Naive thymus-derived CD4-positive, alpha-beta T cell (primary cell): ENCODE data around the gene NEDD4. TPM values are rescaled to one million over a fixed set of nuclear protein-coding genes. Genes with fewer than 3 reads are reported as not detected.

ENCODE experiments used
- ATAC-seq: fragments of 150-1000 bp; cut with Tn5 transposase; 2 replicates; pipeline ENCODE4 v1.10.0; 2021; ENCODE audit warnings: mild to moderate bottlenecking, moderate library complexity
- CTCF ChIA-PET: fragments of 350-600 bp; sonication (Branson Sonifier 250); formaldehyde crosslinking; loops from one replicate; lab custom pipeline; 2021; ENCODE audit warnings: antibody characterized with exemption; lab: Charles Lee
- POLR2A ChIA-PET: fragments of 350-600 bp; sonication (Branson Sonifier 250); formaldehyde crosslinking; loops from one replicate; lab custom pipeline; 2021; ENCODE audit warnings: antibody characterized with exemption, inconsistent platforms; lab: Charles Lee
- DNase-seq, 9 donors: peaks; one replicate each; pipeline versions ENCODE4 v3.0.0 to v3.0.0-alpha.2; 2020 to 2022; ENCODE audit warnings: mixed read lengths in 1 of 9
- H3K27ac ChIP-seq: one replicate; pipeline ENCODE4 v1.7.0; 2013; ENCODE audit warnings: mild to moderate bottlenecking, low read depth, low read length, moderate library complexity
- H3K27me3 ChIP-seq, 2 donors: one replicate each; pipeline ENCODE4 v1.7.0; 2013; ENCODE audit warnings: low read length in 2 of 2, mild to moderate bottlenecking in 2 of 2, moderate library complexity in 2 of 2; ENCODE audit not compliant: control insufficient read depth in 2 of 2, insufficient read depth in 2 of 2
- H3K36me3 ChIP-seq, 3 experiments: 1 replicate in 2 of 3; 2 replicates in 1 of 3; pipeline ENCODE4 v1.7.0; 2013; ENCODE audit warnings: low read length in 3 of 3, mild to moderate bottlenecking in 3 of 3, moderate library complexity in 1 of 3; ENCODE audit not compliant: insufficient read depth in 3 of 3, control insufficient read depth in 2 of 3
- H3K4me1 ChIP-seq, 2 donors: one replicate each; pipeline ENCODE4 v1.7.0; 2013; ENCODE audit warnings: low read length in 2 of 2, mild to moderate bottlenecking in 2 of 2, moderate library complexity in 1 of 2; ENCODE audit not compliant: control insufficient read depth in 2 of 2, insufficient read depth in 2 of 2
- H3K4me3 ChIP-seq: 2 replicates; pipeline ENCODE4 v1.7.0; 2013; ENCODE audit warnings: mild to moderate bottlenecking, low read length
- H3K9me3 ChIP-seq, 3 experiments: 1 replicate in 2 of 3; 2 replicates in 1 of 3; pipeline ENCODE4 v1.7.0; 2013; ENCODE audit warnings: low read length in 3 of 3; ENCODE audit not compliant: control insufficient read depth in 2 of 3
- H3K27ac Mint-ChIP-seq, 9 donors: one replicate each; pipeline ENCODE4 v1.8.0; 2020 to 2022; ENCODE audit warnings: mixed read lengths in 9 of 9, mild to moderate bottlenecking in 8 of 9, moderate library complexity in 5 of 9, inconsistent platforms in 2 of 9
- H3K27me3 Mint-ChIP-seq, 5 donors: one replicate each; pipeline ENCODE4 v1.8.0; 2021 to 2022; ENCODE audit warnings: mixed read lengths in 5 of 5, mild to moderate bottlenecking in 1 of 5
- H3K36me3 Mint-ChIP-seq, 5 donors: one replicate each; pipeline ENCODE4 v1.8.0; 2020 to 2022; ENCODE audit warnings: mixed read lengths in 5 of 5, mild to moderate bottlenecking in 3 of 5, inconsistent platforms in 1 of 5
- H3K4me1 Mint-ChIP-seq, 7 donors: one replicate each; pipeline ENCODE4 v1.8.0; 2020 to 2022; ENCODE audit warnings: mixed read lengths in 7 of 7, mild to moderate bottlenecking in 3 of 7, inconsistent platforms in 1 of 7
- H3K4me3 Mint-ChIP-seq, 10 donors: one replicate each; pipeline ENCODE4 v1.8.0; 2020 to 2022; ENCODE audit warnings: mild to moderate bottlenecking in 10 of 10, mixed read lengths in 10 of 10, moderate library complexity in 6 of 10, inconsistent platforms in 2 of 10
- H3K9me3 Mint-ChIP-seq, 11 donors: one replicate each; pipeline ENCODE4 v1.8.0; 2020 to 2022; ENCODE audit warnings: mixed read lengths in 11 of 11, mild to moderate bottlenecking in 4 of 11, inconsistent platforms in 1 of 11, moderate library complexity in 1 of 11
- intact Hi-C, 2 donors: fragments of 100-400 bp; cut with micrococcal nuclease; formaldehyde crosslinking; loops; one replicate each; pipeline ENCODE4 v1.15.1; 2023
- polyA plus RNA-seq, 2 donors: library from polyadenylated mRNA; unstranded; fragments of 300-500 nt; fragmentation: Illumina TruSeq; gene quantifications; one replicate each; pipeline ENCODE4 v1.2.3, GENCODE V29; 2021
- total RNA-seq, 6 experiments: library from RNA in 5 of 6; stranded (reverse) in 5 of 6; gene quantifications; 1 replicate in 5 of 6; 2 replicates in 1 of 6; pipeline ENCODE4 v1.2.3 and lab custom pipeline; 2021 to 2026

NEDD4 gene
- total and polyA plus RNA-seq, 7 experiments from 2014 or later = 1.1 to 15.1 (median 4.3) TPM

- Histone ChIP-seq H3K27me3 (no peaks in the 10 kb centered on the region), H3K36me3 (no peaks in the 10 kb centered on the region), H3K27ac (no peak overlapping the region), H3K4me3 (no peak overlapping the region), H3K4me1 (no peaks in the 10 kb centered on the region), H3K9me3 (no peaks in the 10 kb centered on the region)
- POLR2A ChIA-PET = no interaction called here
- Mint-ChIP-seq H3K27ac (no peak overlapping the region), H3K4me3 (no peak overlapping the region), H3K9me3 (peaks cover 0 to 4% (median 0%) of the 10 kb centered on the region in 11 donors), H3K4me1 (no peaks in the 10 kb centered on the region), H3K36me3 (peaks cover 0 to 5% (median 0%) of the 10 kb centered on the region in 5 donors), H3K27me3 (peaks cover 18 to 51% (median 22%) of the 10 kb centered on the region in 5 donors)
- ATAC-seq (no peak), DNase-seq (no peak)
- intact Hi-C loops = no loop called here
- CTCF ChIA-PET = no interaction called here
These were observed 190.6 kb downstream of the NEDD4 start for GRCh38 chr15:55802600-55803376.

- no peaks in the 10 kb centered on the region for H3K9me3 ChIP-seq
- no peak overlapping the region for H3K4me3 ChIP-seq
- Mint-ChIP-seq H3K27ac (no peak overlapping the region), H3K9me3 (peaks cover 0 to 1% (median 0%) of the 10 kb centered on the region in 11 donors), H3K36me3 (peaks cover 0 to 3% (median 0%) of the 10 kb centered on the region in 5 donors), H3K4me3 (no peak overlapping the region), H3K4me1 (no peaks in the 10 kb centered on the region), H3K27me3 (peaks cover 8 to 60% (median 33%) of the 10 kb centered on the region in 5 donors)
- H3K36me3 ChIP-seq = no peaks in the 10 kb centered on the region
- CTCF ChIA-PET = interaction anchor here (0.6 kb wide), 1 partner anchor 129 kb away, joined by 4 read pairs; no protein-coding TSS in a partner anchor
- H3K27me3 ChIP-seq = no peaks in the 10 kb centered on the region
- ATAC-seq (no peak), DNase-seq (no peak)
- H3K4me1 ChIP-seq = no peaks in the 10 kb centered on the region
- intact Hi-C loops = no loop called here
- POLR2A ChIA-PET = no interaction called here
- no peak overlapping the region for H3K27ac ChIP-seq
These were observed 193.2 kb downstream of the NEDD4 start for GRCh38 chr15:55800216-55800615.

- Histone ChIP-seq H3K27me3 (no peaks in the 10 kb centered on the region), H3K9me3 (no peaks in the 10 kb centered on the region), H3K36me3 (no peaks in the 10 kb centered on the region), H3K4me1 (no peaks in the 10 kb centered on the region), H3K4me3 (no peak overlapping the region), H3K27ac (no peak overlapping the region)
- H3K36me3 Mint-ChIP-seq = no peaks in the 10 kb centered on the region
- no peak for ATAC-seq
- H3K9me3 Mint-ChIP-seq = peaks cover 0 to 5% (median 0%) of the 10 kb centered on the region in 11 donors
- H3K27me3 Mint-ChIP-seq = peaks cover 5 to 60% (median 32%) of the 10 kb centered on the region in 5 donors
- H3K4me3 Mint-ChIP-seq = no peak overlapping the region
- DNase-seq = no peak
- CTCF ChIA-PET = interaction anchor here (0.7 kb wide), 1 partner anchor 1623 kb away, joined by 3 read pairs; no protein-coding TSS in a partner anchor
- H3K27ac Mint-ChIP-seq = no peak overlapping the region
- POLR2A ChIA-PET = no interaction called here
- peaks cover 0 to 2% (median 0%) of the 10 kb centered on the region in 7 donors for H3K4me1 Mint-ChIP-seq
- intact Hi-C loops = no loop called here
These were observed 193.9 kb downstream of the NEDD4 start for GRCh38 chr15:55799291-55800212.

GRCh38 chr15:55796321-55796965 is 197.0 kb downstream of the NEDD4 start:
- CTCF ChIA-PET = interaction anchor here (1.0 kb wide), 1 partner anchor 153 kb away, joined by 3 read pairs; no protein-coding TSS in a partner anchor
- no peak for ATAC-seq

GRCh38 chr15:55795031-55795430 is 198.4 kb downstream of the NEDD4 start:
- no peaks in the 10 kb centered on the region for H3K27me3 ChIP-seq
- Mint-ChIP-seq H3K27ac (no peak overlapping the region), H3K4me1 (peaks cover 0 to 2% (median 0%) of the 10 kb centered on the region in 7 donors), H3K27me3 (peaks cover 5 to 27% (median 26%) of the 10 kb centered on the region in 5 donors), H3K36me3 (no peaks in the 10 kb centered on the region), H3K9me3 (peaks cover 0 to 13% (median 3%) of the 10 kb centered on the region in 11 donors), H3K4me3 (no peak overlapping the region)
- DNase-seq = no peak
- CTCF ChIA-PET = no interaction called here
- ATAC-seq = no peak
- POLR2A ChIA-PET = no interaction called here
- no peaks in the 10 kb centered on the region for H3K36me3 ChIP-seq
- H3K27ac ChIP-seq = no peak overlapping the region
- no peaks in the 10 kb centered on the region for H3K9me3 ChIP-seq
- H3K4me3 ChIP-seq = no peak overlapping the region
- intact Hi-C loops = no loop called here
- H3K4me1 ChIP-seq = no peaks in the 10 kb centered on the region

More at GRCh38 chr15:55796321-55796965, 197.0 kb downstream of the NEDD4 start:
- intact Hi-C loops = no loop called here
- H3K27me3 ChIP-seq = no peaks in the 10 kb centered on the region
- no peak overlapping the region for H3K4me3 ChIP-seq
- Mint-ChIP-seq H3K27me3 (peaks cover 5 to 34% (median 29%) of the 10 kb centered on the region in 5 donors), H3K9me3 (peaks cover 0 to 13% (median 3%) of the 10 kb centered on the region in 11 donors), H3K4me3 (no peak overlapping the region), H3K36me3 (no peaks in the 10 kb centered on the region), H3K27ac (no peak overlapping the region), H3K4me1 (peaks cover 0 to 2% (median 0%) of the 10 kb centered on the region in 7 donors)
- H3K36me3 ChIP-seq = no peaks in the 10 kb centered on the region
- DNase-seq = no peak
- H3K27ac ChIP-seq = no peak overlapping the region
- no peaks in the 10 kb centered on the region for H3K9me3 ChIP-seq
- no peaks in the 10 kb centered on the region for H3K4me1 ChIP-seq
- POLR2A ChIA-PET = no interaction called here
